Omental fat pad (tissue), 4 donors: ENCODE data around the gene TMEM81. TPM values are rescaled to one million over a fixed set of nuclear protein-coding genes. Genes with fewer than 3 reads are reported as not detected.

Experiments
- ATAC-seq: fragments of 150-250 bp; one replicate; pipeline ENCODE4 v1.9.1; 2016; ENCODE audit warnings: mild to moderate bottlenecking, moderate library complexity; ENCODE audit not compliant: low FRiP score
- DNase-seq: peaks from one replicate; pipeline ENCODE4 v3.0.0-alpha.2; 2019; ENCODE audit warnings: low spot score
- CTCF ChIP-seq, 3 donors: fragments of 450-650 bp; IDR thresholded peaks; one replicate each; pipeline ENCODE4 v1.5.1; 2016 to 2017; ENCODE audit warnings: antibody characterized with exemption in 3 of 3, mild to moderate bottlenecking in 3 of 3, moderate library complexity in 2 of 3
- total RNA-seq, 4 donors: library from RNA; depleted of rRNA; stranded (reverse); fragments of >200 nt; gene quantifications; one replicate each; pipeline ENCODE4 v1.1.0, GENCODE V29; 2016

TMEM81 gene
- total RNA-seq, 4 donors from 2014 or later = 1.6 to 3.2 (median 2.3) TPM

- no peak for ATAC-seq
- no peak for DNase-seq
- TF ChIP-seq CTCF (IDR thresholded peaks at IDR 0.05) = no peak
These were observed 30.2 kb downstream of the TMEM81 start for GRCh38 chr1:205054013-205054412.

- ATAC-seq = no peak
These were observed 31.0 kb downstream of the TMEM81 start for GRCh38 chr1:205053296-205053695.

GRCh38 chr1:205052690-205053089 is 31.6 kb downstream of the TMEM81 start:
- ATAC-seq (no peak), DNase-seq (no peak)
- TF ChIP-seq CTCF (IDR thresholded peaks at IDR 0.05) = no peak

More at GRCh38 chr1:205053296-205053695, 31.0 kb downstream of the TMEM81 start:
- no peak for DNase-seq
- no peak for TF ChIP-seq CTCF (IDR thresholded peaks at IDR 0.05)

- TF ChIP-seq CTCF (IDR thresholded peaks at IDR 0.05) = no peak
- no peak for DNase-seq
- ATAC-seq = no peak
These were observed 34.8 kb downstream of the TMEM81 start for GRCh38 chr1:205049479-205049878.

GRCh38 chr1:205048382-205048781 is 35.9 kb downstream of the TMEM81 start:
- no peak for TF ChIP-seq CTCF (IDR thresholded peaks at IDR 0.05)
- ATAC-seq (no peak), DNase-seq (no peak)

GRCh38 chr1:205047764-205048231 is 36.5 kb downstream of the TMEM81 start:
- TF ChIP-seq CTCF (IDR thresholded peaks at IDR 0.05) = no peak
- ATAC-seq (no peak), DNase-seq (no peak)

- no peak for TF ChIP-seq CTCF (IDR thresholded peaks at IDR 0.05)
- ATAC-seq (no peak), DNase-seq (no peak)
These were observed 37.4 kb downstream of the TMEM81 start for GRCh38 chr1:205046870-205047269.
